MM.1S (cell line): ENCODE data around the gene GPRIN2.

Experiments used
- DNase-seq: peaks from one replicate; pipeline ENCODE4 v3.0.0-alpha.2; 2015
- H2AFZ ChIP-seq: fragments of 300-600 bp; sonication (generic); 2 replicates; pipeline ENCODE4 v1.6.0; 2016; ENCODE audit warnings: antibody characterized with exemption, low read length
- H3F3A ChIP-seq: fragments of 300-600 bp; sonication (generic); 2 replicates; pipeline ENCODE4 v1.6.1; 2016; ENCODE audit warnings: mild to moderate bottlenecking, antibody characterized with exemption, low read length, moderate library complexity, mixed read lengths; ENCODE audit not compliant: insufficient read depth
- H3K27ac ChIP-seq: fragments of 300-600 bp; sonication (generic); 2 replicates; pipeline ENCODE4 v1.5.1; 2016; ENCODE audit warnings: mild to moderate bottlenecking, low read length
- H3K27me3 ChIP-seq: fragments of 300-600 bp; sonication (generic); replicated peaks from 2 replicates; pipeline ENCODE4 v1.6.0; 2016; ENCODE audit warnings: low read length; ENCODE audit not compliant: insufficient read depth
- H3K36me3 ChIP-seq: fragments of 300-600 bp; sonication (generic); replicated peaks from 2 replicates; pipeline ENCODE4 v1.6.1; 2016; ENCODE audit warnings: mild to moderate bottlenecking, low read length, mixed read lengths; ENCODE audit not compliant: insufficient read depth
- H3K4me1 ChIP-seq: fragments of 300-600 bp; sonication (generic); 2 replicates; pipeline ENCODE4 v1.6.1; 2016; ENCODE audit warnings: low read length, mixed read lengths
- H3K4me2 ChIP-seq: fragments of 300-600 bp; sonication (generic); 2 replicates; pipeline ENCODE4 v1.6.0; 2016; ENCODE audit warnings: low read depth, low read length
- H3K4me3 ChIP-seq: fragments of 300-600 bp; sonication (generic); 2 replicates; pipeline ENCODE4 v1.5.1; 2016; ENCODE audit warnings: low read length, mixed read lengths
- H3K79me2 ChIP-seq: fragments of 300-600 bp; sonication (generic); 2 replicates; pipeline ENCODE4 v1.6.1; 2016; ENCODE audit warnings: mixed run types, low read length, mixed read lengths
- H3K9ac ChIP-seq: fragments of 300-600 bp; sonication (generic); 2 replicates; pipeline ENCODE4 v1.6.1; 2016; ENCODE audit warnings: low read length, mixed read lengths
- H3K9me2 ChIP-seq: fragments of 300-600 bp; sonication (generic); replicated peaks from 2 replicates; pipeline ENCODE4 v1.6.1; 2016; ENCODE audit warnings: mild to moderate bottlenecking, low read length, mixed read lengths; ENCODE audit not compliant: insufficient read depth
- H3K9me3 ChIP-seq: fragments of 300-600 bp; sonication (generic); replicated peaks from 2 replicates; pipeline ENCODE4 v1.6.1; 2016; ENCODE audit warnings: mild to moderate bottlenecking, low read length, mixed read lengths; ENCODE audit not compliant: insufficient read depth
- H4K20me1 ChIP-seq: fragments of 300-600 bp; sonication (generic); 2 replicates; pipeline ENCODE4 v1.6.1; 2016; ENCODE audit warnings: mild to moderate bottlenecking, low read length, moderate library complexity, mixed read lengths; ENCODE audit not compliant: insufficient read depth
- CTCF ChIP-seq: fragments of 300-600 bp; sonication (generic); IDR thresholded peaks from 2 replicates; pipeline ENCODE4 v1.5.1; 2016; ENCODE audit warnings: antibody characterized with exemption, low read length, mixed read lengths
- EZH2 ChIP-seq: fragments of 300-600 bp; sonication (generic); optimal IDR thresholded peaks from 2 replicates; pipeline ENCODE3; 2017; ENCODE audit warnings: low read depth, mild to moderate bottlenecking, antibody characterized with exemption, low read length, mixed read lengths
- EZH2phosphoT487 ChIP-seq: fragments of 300-600 bp; sonication (generic); IDR thresholded peaks from 2 replicates; pipeline ENCODE4 v1.6.1; 2018; ENCODE audit warnings: antibody characterized with exemption, low read length

The GPRIN2 gene

GRCh38 chr10:46546591-46547540 is 9.6 kb downstream of the GPRIN2 start:
- Histone ChIP-seq H3K4me1 (no peaks in the 10 kb centered on the region), H3K9me2 (no peaks in the 10 kb centered on the region), H3K79me2 (no peaks in the 10 kb centered on the region), H3K36me3 (no peaks in the 10 kb centered on the region), H3K9ac (no peak overlapping the region), H3K9me3 (no peaks in the 10 kb centered on the region), H3K27ac (no peak overlapping the region), H3K27me3 (peaks cover 18% of the 10 kb centered on the region), H3K4me3 (no peak overlapping the region), H2AFZ (no peak overlapping the region), H3F3A (no peaks in the 10 kb centered on the region), H4K20me1 (no peaks in the 10 kb centered on the region), H3K4me2 (no peak overlapping the region)
- no peak for DNase-seq
- TF ChIP-seq EZH2 (no peak), CTCF (no peak), EZH2phosphoT487 (no peak)

GRCh38 chr10:46545861-46546590 is 10.4 kb downstream of the GPRIN2 start:
- peaks cover 18% of the 10 kb centered on the region for H3K27me3 ChIP-seq
- H3K9ac ChIP-seq, result no peak overlapping the region
- no peak for TF ChIP-seq EZH2phosphoT487
- no peak for TF ChIP-seq EZH2
- no peak for TF ChIP-seq CTCF
- no peaks in the 10 kb centered on the region for H3K4me1 ChIP-seq
- no peak overlapping the region for H2AFZ ChIP-seq
- no peak overlapping the region for H3K4me2 ChIP-seq
- H3K36me3 ChIP-seq, result no peaks in the 10 kb centered on the region
- H3K9me2 ChIP-seq, result no peaks in the 10 kb centered on the region
- no peaks in the 10 kb centered on the region for H3F3A ChIP-seq
- H3K9me3 ChIP-seq, result no peaks in the 10 kb centered on the region
- H4K20me1 ChIP-seq, result no peaks in the 10 kb centered on the region
- no peak overlapping the region for H3K4me3 ChIP-seq
- no peaks in the 10 kb centered on the region for H3K79me2 ChIP-seq
- DNase-seq, result no peak
- no peak overlapping the region for H3K27ac ChIP-seq

GRCh38 chr10:46544989-46545791 is 11.3 kb downstream of the GPRIN2 start:
- H3K36me3 ChIP-seq, result no peaks in the 10 kb centered on the region
- no peaks in the 10 kb centered on the region for H3F3A ChIP-seq
- H3K9me3 ChIP-seq, result no peaks in the 10 kb centered on the region
- no peak overlapping the region for H2AFZ ChIP-seq
- no peaks in the 10 kb centered on the region for H3K4me1 ChIP-seq
- no peaks in the 10 kb centered on the region for H3K79me2 ChIP-seq
- H3K9ac ChIP-seq, result no peak overlapping the region
- H3K9me2 ChIP-seq, result no peaks in the 10 kb centered on the region
- no peak overlapping the region for H3K4me3 ChIP-seq
- H3K4me2 ChIP-seq, result no peak overlapping the region
- no peaks in the 10 kb centered on the region for H4K20me1 ChIP-seq
- no peak for TF ChIP-seq EZH2phosphoT487
- peak; percentile 26; the same call in 1 of the 2 replicates for TF ChIP-seq CTCF
- no peak for DNase-seq
- H3K27me3 ChIP-seq, result peaks cover 18% of the 10 kb centered on the region
- no peak overlapping the region for H3K27ac ChIP-seq
